ENCODE data around the gene ARHGAP27. TPM values are rescaled to one million over a fixed set of nuclear protein-coding genes. Genes with fewer than 3 reads are reported as not detected.

ARHGAP27 gene
- total and polyA plus RNA-seq, 9 of the 15 experiments (the other 6 are each of a cell fraction or from before 2014, with no cell fraction given), result 0.04 to 4.6 (median 2.1) TPM

DNA sequence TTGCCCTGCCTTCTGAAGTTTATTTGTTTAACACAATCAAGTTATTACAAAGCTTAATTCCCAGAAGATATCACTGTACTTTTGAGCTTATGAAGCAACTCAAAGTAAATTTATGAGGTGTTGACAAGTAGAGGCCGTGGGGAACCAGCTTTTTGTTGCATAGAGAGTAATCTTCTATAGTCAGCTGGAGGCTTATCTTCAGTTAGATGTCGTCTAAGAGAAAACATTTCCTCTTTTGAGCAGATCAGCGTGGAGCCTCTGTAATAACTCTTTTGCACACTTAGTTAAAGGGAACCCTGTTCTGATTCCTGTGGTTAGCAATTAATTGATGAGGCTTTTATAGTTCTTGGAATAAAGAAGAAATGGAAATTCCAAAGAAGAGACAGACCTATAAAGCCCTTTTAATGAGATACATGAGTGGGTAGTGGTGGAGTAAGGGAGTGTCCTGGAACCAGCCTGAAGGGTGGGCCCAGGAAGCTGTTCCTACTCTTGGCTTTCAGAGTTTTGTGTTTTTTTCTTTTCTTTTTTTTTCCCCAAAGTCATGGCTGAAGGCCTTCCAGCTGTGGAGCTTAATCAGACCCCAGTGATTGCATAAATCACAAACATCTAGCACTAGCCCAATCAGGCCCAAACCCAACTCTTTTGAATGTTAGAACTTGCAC, 87.0 kb downstream of the ARHGAP27 start (continued):
- TF ChIP-seq, protein P1, sequence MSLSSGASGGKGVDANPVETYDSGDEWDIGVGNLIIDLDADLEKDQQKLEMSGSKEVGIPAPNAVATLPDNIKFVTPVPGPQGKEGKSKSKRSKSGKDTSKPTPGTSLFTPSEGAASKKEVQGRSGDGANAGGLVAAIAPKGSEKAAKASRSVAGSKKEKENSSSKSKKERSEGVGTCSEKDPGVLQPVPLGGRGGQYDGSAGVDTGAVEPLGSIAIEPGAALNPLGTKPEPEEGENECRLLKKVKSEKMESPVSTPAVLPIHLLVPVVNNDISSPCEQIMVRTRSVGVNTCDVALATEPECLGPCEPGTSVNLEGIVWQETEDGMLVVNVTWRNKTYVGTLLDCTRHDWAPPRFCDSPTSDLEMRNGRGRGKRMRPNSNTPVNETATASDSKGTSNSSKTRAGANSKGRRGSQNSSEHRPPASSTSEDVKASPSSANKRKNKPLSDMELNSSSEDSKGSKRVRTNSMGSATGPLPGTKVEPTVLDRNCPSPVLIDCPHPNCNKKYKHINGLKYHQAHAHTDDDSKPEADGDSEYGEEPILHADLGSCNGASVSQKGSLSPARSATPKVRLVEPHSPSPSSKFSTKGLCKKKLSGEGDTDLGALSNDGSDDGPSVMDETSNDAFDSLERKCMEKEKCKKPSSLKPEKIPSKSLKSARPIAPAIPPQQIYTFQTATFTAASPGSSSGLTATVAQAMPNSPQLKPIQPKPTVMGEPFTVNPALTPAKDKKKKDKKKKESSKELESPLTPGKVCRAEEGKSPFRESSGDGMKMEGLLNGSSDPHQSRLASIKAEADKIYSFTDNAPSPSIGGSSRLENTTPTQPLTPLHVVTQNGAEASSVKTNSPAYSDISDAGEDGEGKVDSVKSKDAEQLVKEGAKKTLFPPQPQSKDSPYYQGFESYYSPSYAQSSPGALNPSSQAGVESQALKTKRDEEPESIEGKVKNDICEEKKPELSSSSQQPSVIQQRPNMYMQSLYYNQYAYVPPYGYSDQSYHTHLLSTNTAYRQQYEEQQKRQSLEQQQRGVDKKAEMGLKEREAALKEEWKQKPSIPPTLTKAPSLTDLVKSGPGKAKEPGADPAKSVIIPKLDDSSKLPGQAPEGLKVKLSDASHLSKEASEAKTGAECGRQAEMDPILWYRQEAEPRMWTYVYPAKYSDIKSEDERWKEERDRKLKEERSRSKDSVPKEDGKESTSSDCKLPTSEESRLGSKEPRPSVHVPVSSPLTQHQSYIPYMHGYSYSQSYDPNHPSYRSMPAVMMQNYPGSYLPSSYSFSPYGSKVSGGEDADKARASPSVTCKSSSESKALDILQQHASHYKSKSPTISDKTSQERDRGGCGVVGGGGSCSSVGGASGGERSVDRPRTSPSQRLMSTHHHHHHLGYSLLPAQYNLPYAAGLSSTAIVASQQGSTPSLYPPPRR (CRISPR knock-in tag; IDR thresholded peaks at IDR 0.05; ENCODE audit: borderline replicate concordance), result 0 out of 2 replicates have a peak, but pooled peaks have one; percentile 30
- TF ChIP-seq C11orf30 (IDR thresholded peaks at IDR 0.05; ENCODE audit: low read depth) (peak; percentile 13; the same call in 1 of the 2 replicates), NFXL1 (CRISPR knock-in tag; IDR thresholded peaks at IDR 0.05) (no peak), EP400 (IDR thresholded peaks at IDR 0.05) (peak; percentile 61), TCF3 (CRISPR knock-in tag; IDR thresholded peaks at IDR 0.05) (peak; percentile 98), POLR3G (IDR thresholded peaks at IDR 0.05; ENCODE audit: extremely low read depth, insufficient read length, insufficient replicate concordance) (no peak), STAT5B (CRISPR knock-in tag; IDR thresholded peaks at IDR 0.05) (no peak), FOSL1 (tag; conservative IDR thresholded peaks at IDR 0.05) (peak; percentile 84), SRSF3 (IDR thresholded peaks at IDR 0.05; ENCODE audit: insufficient read depth, low read length) (no peak), MTA1 (IDR thresholded peaks at IDR 0.05; ENCODE audit: borderline replicate concordance) (peak; percentile 89; the same call in 1 of the 2 replicates), ARNT (IDR thresholded peaks at IDR 0.05) (peak; percentile 91 to 97)
- TF ChIP-seq, protein P2, sequence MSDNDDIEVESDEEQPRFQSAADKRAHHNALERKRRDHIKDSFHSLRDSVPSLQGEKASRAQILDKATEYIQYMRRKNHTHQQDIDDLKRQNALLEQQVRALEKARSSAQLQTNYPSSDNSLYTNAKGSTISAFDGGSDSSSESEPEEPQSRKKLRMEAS (CRISPR knock-in tag; IDR thresholded peaks at IDR 0.05), result no peak
- TF ChIP-seq, protein P3, sequence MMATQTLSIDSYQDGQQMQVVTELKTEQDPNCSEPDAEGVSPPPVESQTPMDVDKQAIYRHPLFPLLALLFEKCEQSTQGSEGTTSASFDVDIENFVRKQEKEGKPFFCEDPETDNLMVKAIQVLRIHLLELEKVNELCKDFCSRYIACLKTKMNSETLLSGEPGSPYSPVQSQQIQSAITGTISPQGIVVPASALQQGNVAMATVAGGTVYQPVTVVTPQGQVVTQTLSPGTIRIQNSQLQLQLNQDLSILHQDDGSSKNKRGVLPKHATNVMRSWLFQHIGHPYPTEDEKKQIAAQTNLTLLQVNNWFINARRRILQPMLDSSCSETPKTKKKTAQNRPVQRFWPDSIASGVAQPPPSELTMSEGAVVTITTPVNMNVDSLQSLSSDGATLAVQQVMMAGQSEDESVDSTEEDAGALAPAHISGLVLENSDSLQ (IDR thresholded peaks at IDR 0.05), result peak; percentile 82
- TF ChIP-seq, protein P4, sequence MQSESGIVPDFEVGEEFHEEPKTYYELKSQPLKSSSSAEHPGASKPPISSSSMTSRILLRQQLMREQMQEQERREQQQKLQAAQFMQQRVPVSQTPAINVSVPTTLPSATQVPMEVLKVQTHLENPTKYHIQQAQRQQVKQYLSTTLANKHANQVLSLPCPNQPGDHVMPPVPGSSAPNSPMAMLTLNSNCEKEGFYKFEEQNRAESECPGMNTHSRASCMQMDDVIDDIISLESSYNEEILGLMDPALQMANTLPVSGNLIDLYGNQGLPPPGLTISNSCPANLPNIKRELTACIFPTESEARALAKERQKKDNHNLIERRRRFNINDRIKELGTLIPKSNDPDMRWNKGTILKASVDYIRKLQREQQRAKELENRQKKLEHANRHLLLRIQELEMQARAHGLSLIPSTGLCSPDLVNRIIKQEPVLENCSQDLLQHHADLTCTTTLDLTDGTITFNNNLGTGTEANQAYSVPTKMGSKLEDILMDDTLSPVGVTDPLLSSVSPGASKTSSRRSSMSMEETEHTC (IDR thresholded peaks at IDR 0.05), result 0 out of 2 replicates have a peak, but pooled peaks have one; percentile 49
- TF ChIP-seq, protein P5, sequence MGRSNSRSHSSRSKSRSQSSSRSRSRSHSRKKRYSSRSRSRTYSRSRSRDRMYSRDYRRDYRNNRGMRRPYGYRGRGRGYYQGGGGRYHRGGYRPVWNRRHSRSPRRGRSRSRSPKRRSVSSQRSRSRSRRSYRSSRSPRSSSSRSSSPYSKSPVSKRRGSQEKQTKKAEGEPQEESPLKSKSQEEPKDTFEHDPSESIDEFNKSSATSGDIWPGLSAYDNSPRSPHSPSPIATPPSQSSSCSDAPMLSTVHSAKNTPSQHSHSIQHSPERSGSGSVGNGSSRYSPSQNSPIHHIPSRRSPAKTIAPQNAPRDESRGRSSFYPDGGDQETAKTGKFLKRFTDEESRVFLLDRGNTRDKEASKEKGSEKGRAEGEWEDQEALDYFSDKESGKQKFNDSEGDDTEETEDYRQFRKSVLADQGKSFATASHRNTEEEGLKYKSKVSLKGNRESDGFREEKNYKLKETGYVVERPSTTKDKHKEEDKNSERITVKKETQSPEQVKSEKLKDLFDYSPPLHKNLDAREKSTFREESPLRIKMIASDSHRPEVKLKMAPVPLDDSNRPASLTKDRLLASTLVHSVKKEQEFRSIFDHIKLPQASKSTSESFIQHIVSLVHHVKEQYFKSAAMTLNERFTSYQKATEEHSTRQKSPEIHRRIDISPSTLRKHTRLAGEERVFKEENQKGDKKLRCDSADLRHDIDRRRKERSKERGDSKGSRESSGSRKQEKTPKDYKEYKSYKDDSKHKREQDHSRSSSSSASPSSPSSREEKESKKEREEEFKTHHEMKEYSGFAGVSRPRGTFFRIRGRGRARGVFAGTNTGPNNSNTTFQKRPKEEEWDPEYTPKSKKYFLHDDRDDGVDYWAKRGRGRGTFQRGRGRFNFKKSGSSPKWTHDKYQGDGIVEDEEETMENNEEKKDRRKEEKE (IDR thresholded peaks at IDR 0.05; ENCODE audit: borderline replicate concordance in 1 of 2, control insufficient read depth in 1 of 2, low read depth in 2 of 2, low read length in 1 of 2), result peak in 1 of 2 experiments; percentile 39; a peak in 1 of 4 replicates
